AG09319 (cell line): ENCODE measurements around the gene HPGDS.

Experiments
- DNase-seq: peaks from one replicate; pipeline ENCODE4 v3.0.0-alpha.2; 2010; ENCODE audit warnings: low read depth; ENCODE audit errors: extremely low read depth
- CTCF ChIP-seq: IDR thresholded peaks from 2 replicates; pipeline ENCODE4 v1.5.1; 2011; ENCODE audit warnings: low read depth, mild to moderate bottlenecking, inconsistent platforms, low read length, moderate library complexity

HPGDS gene

GRCh38 chr4:94277534-94277933 lies 65.1 kb downstream of the HPGDS start:
- no peak for TF ChIP-seq CTCF

DNA sequence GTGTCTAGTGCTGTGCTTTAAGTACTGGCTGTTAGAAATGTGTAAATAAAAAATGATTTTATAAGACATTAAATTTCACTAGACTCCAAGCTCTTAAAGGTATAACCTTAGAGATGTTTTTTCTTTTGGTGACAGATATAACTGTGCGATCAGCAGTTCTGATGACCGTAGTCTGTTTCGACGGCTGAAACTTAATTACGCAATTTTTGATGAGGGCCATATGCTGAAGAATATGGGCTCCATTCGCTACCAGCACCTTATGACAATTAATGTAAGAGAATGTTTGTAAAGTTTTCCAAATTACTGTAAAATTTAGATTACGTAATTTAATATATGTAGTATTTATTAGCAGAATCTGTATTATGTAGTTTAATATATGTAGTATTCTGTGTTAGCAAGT lies 66.4 kb downstream of the HPGDS start:
- TF ChIP-seq CTCF, result no peak
- no peak for DNase-seq

More at GRCh38 chr4:94277534-94277933, 65.1 kb downstream of the HPGDS start:
- no peak for DNase-seq

DNA sequence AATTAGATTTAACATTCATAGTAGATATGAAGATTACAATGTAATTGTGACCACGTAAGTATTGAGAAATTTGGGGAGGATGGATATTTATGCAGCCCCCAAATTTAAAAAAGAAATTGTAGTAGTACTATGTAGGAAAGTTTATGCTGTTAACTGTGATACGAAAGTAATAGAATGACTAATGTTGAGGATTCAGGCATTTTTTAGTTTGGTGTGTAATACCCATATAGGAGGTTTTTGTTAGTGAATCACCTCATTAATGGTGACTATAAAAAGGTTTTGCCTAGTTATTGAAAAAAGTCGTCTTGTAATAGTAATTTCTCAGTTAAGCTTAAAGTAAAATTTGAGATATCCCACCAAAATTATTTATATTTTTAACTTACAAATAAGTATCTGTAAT lies 67.7 kb downstream of the HPGDS start:
- DNase-seq, result no peak
- no peak for TF ChIP-seq CTCF

GRCh38 chr4:94271248-94271647 lies 71.4 kb downstream of the HPGDS start:
- no peak for TF ChIP-seq CTCF
- no peak for DNase-seq

DNA sequence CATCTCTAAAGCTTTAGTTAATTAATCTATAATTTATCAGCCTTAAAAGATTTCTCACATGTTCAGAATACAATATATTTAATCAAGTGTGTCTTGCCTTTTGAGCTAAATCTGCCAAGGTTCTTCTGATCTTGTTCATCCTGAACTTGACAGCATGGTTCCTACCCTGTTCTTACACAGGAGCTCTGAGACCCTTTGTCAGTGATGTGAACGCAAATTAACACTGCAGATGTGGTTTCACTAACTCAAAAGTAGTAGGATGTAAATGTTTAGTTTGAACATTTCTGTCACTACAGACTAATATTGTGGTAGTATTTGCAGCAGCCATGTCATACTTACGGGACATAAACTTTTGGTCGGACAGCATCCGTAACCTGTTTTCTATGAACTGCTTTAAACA lies 75.6 kb downstream of the HPGDS start:
- TF ChIP-seq CTCF, result no peak
- no peak for DNase-seq

DNA sequence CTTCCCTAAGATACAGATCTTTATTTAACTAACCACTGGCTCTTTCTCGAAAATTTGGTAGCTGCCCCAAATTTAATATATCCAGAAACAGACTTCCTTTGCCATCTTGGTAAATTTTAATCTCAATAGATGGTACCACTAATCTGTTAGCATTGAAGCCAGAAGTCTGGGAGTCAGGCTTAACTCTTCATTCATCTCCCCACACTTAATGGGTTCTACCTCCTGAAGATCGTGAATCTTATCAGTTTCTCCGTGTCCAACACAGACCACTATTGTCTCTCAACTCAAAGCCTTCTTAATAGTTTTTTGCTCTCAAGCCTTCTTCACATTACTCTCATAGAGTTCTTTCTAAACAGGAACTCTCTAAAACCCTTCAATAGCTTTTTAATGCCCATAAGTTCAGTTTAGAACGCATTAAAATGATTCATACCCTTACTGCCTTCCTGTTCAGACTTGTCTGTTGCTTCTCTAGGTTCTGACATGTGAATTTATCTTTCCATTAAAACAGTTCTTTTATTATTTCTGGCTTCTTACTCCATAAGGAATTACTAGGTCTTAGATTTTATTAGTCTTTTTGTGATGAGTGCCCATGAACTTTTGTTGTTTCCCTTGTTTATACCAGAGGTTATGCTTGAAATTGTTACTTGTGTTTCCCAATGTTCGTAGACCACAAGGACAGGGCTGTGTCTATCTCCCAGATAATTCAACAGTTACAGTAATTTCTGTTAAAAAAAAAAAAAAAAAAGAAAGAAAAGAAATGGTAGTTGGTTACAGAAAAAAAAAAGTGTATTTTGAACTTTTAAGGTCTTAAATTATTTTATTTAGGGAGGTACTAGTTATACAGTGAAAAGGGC lies 80.2 kb downstream of the HPGDS start:
- no peak for TF ChIP-seq CTCF
- no peak for DNase-seq

GRCh38 chr4:94256828-94257227 lies 85.8 kb downstream of the HPGDS start:
- no peak for DNase-seq
- TF ChIP-seq CTCF, result peak; percentile 10; the same call in 1 of the 2 replicates
